Left kidney (tissue), 2 donors: ENCODE measurements around the gene PTH2. TPM values are rescaled to one million over a fixed set of nuclear protein-coding genes. Genes with fewer than 3 reads are reported as not detected.

Experiments used
- DNase-seq: peaks from one replicate; pipeline ENCODE4 v3.0.0-alpha.2; 2013
- polyA plus RNA-seq: library from polyadenylated mRNA; unstranded; fragments of 120-200 nt; gene quantifications from one replicate; pipeline ENCODE4 v1.2.1, GENCODE V29; 2013; ENCODE audit not compliant: insufficient read length

PTH2 gene
- polyA plus RNA-seq, 1 donor: not detected

GRCh38 chr19:49409441-49410029, 13.7 kb downstream of the PTH2 start:
- no peak for DNase-seq

- DNase-seq: no peak
These were observed 14.3 kb downstream of the PTH2 start for GRCh38 chr19:49408816-49409440.

GRCh38 chr19:49407482-49408015, 15.7 kb downstream of the PTH2 start:
- DNase-seq: no peak

- DNase-seq: no peak
These were observed 16.2 kb downstream of the PTH2 start for GRCh38 chr19:49407079-49407478.

GRCh38 chr19:49403404-49404187, 19.6 kb downstream of the PTH2 start:
- peak; percentile 35 for DNase-seq

GRCh38 chr19:49400029-49400428, 23.2 kb downstream of the PTH2 start:
- no peak for DNase-seq

- DNase-seq: no peak
These were observed 24.3 kb downstream of the PTH2 start for GRCh38 chr19:49398931-49399330.

GRCh38 chr19:49398001-49398615, 25.1 kb downstream of the PTH2 start:
- no peak for DNase-seq

- DNase-seq: no peak
These were observed 26.3 kb downstream of the PTH2 start for GRCh38 chr19:49396738-49397505.

- no peak for DNase-seq
These were observed 27.4 kb downstream of the PTH2 start for GRCh38 chr19:49395581-49396407.

- no peak for DNase-seq
These were observed 29.4 kb downstream of the PTH2 start for GRCh38 chr19:49393881-49394280.

GRCh38 chr19:49391581-49392399, 31.5 kb downstream of the PTH2 start:
- peak; percentile 77 for DNase-seq

- no peak for DNase-seq
These were observed 32.3 kb downstream of the PTH2 start for GRCh38 chr19:49390929-49391359.

GRCh38 chr19:49390131-49390928, 32.9 kb downstream of the PTH2 start:
- no peak for DNase-seq

- DNase-seq: no peak
These were observed 33.8 kb downstream of the PTH2 start for GRCh38 chr19:49389406-49389805.

- no peak for DNase-seq
These were observed 35.3 kb downstream of the PTH2 start, which contains the start of gene KASH5 for GRCh38 chr19:49387936-49388372. Gene KASH5 (plus strand): TSS chr19:49388249. CDS start chr19:49390884, 2,635 bp downstream.

GRCh38 chr19:49383599-49383998, 39.6 kb downstream of the PTH2 start:
- no peak for DNase-seq

GRCh38 chr19:49382639-49383038, 40.6 kb downstream of the PTH2 start:
- no peak for DNase-seq

GRCh38 chr19:49380391-49380790, 42.9 kb downstream of the PTH2 start:
- DNase-seq: no peak
